HG02938 (cell line): ENCODE data around the gene THAP2.

ENCODE experiments used
- ATAC-seq: cut with Tn5 transposase; IDR thresholded peaks from one replicate; pipeline ENCODE4 v1.9.1; 2021; ENCODE audit warnings: mild to moderate bottlenecking, moderate library complexity; ENCODE audit not compliant: unreplicated experiment

THAP2 gene

GRCh38 chr12:71663561-71664410, at the start of gene THAP2, which contains the start of gene ZFC3H1:
Gene THAP2, plus strand, starts transcription at chr12:71664301. Its CDS starts 209 bp downstream, at chr12:71664510.
Gene ZFC3H1, minus strand, starts transcription at chr12:71663848. Its CDS starts 238 bp downstream, at chr12:71663610.
- peak; percentile 92 for ATAC-seq

- no peak for ATAC-seq
These were observed 42.2 kb upstream of the THAP2 start for GRCh38 chr12:71621938-71622337.

GRCh38 chr12:71625476-71625875, 38.6 kb upstream of the THAP2 start:
- no peak for ATAC-seq

GRCh38 chr12:71626098-71626497, 38.0 kb upstream of the THAP2 start:
- no peak for ATAC-seq

GRCh38 chr12:71626768-71627167, 37.3 kb upstream of the THAP2 start:
- no peak for ATAC-seq

GRCh38 chr12:71627438-71628002, 36.6 kb upstream of the THAP2 start:
- ATAC-seq: no peak

- no peak for ATAC-seq
These were observed 27.4 kb upstream of the THAP2 start for GRCh38 chr12:71636704-71637115.

- ATAC-seq: no peak
These were observed 25.6 kb upstream of the THAP2 start for GRCh38 chr12:71638499-71638898.

GRCh38 chr12:71639341-71639760, 24.8 kb upstream of the THAP2 start:
- ATAC-seq: no peak

GRCh38 chr12:71640316-71640715, 23.8 kb upstream of the THAP2 start:
- ATAC-seq: no peak

GRCh38 chr12:71641390-71641789, 22.7 kb upstream of the THAP2 start:
- ATAC-seq: no peak

- ATAC-seq: peak; percentile 72
These were observed 21.8 kb upstream of the THAP2 start for GRCh38 chr12:71642264-71642663.

GRCh38 chr12:71645268-71645667, 18.8 kb upstream of the THAP2 start:
- no peak for ATAC-seq

GRCh38 chr12:71646512-71646911, 17.6 kb upstream of the THAP2 start:
- no peak for ATAC-seq

- no peak for ATAC-seq
These were observed 15.6 kb upstream of the THAP2 start for GRCh38 chr12:71648537-71648936.

GRCh38 chr12:71649401-71649800, 14.7 kb upstream of the THAP2 start:
- no peak for ATAC-seq

- ATAC-seq: no peak
These were observed 11.4 kb upstream of the THAP2 start for GRCh38 chr12:71652656-71653055.

GRCh38 chr12:71653137-71653536, 11.0 kb upstream of the THAP2 start:
- no peak for ATAC-seq

- no peak for ATAC-seq
These were observed 9.9 kb upstream of the THAP2 start for GRCh38 chr12:71654200-71654599.

- no peak for ATAC-seq
These were observed 8.6 kb upstream of the THAP2 start for GRCh38 chr12:71655495-71655894.

- no peak for ATAC-seq
These were observed 8.2 kb upstream of the THAP2 start for GRCh38 chr12:71655907-71656306.

GRCh38 chr12:71656740-71657139, 7.4 kb upstream of the THAP2 start:
- ATAC-seq: no peak
